ENCODE results near the gene EMP1.

DNA sequence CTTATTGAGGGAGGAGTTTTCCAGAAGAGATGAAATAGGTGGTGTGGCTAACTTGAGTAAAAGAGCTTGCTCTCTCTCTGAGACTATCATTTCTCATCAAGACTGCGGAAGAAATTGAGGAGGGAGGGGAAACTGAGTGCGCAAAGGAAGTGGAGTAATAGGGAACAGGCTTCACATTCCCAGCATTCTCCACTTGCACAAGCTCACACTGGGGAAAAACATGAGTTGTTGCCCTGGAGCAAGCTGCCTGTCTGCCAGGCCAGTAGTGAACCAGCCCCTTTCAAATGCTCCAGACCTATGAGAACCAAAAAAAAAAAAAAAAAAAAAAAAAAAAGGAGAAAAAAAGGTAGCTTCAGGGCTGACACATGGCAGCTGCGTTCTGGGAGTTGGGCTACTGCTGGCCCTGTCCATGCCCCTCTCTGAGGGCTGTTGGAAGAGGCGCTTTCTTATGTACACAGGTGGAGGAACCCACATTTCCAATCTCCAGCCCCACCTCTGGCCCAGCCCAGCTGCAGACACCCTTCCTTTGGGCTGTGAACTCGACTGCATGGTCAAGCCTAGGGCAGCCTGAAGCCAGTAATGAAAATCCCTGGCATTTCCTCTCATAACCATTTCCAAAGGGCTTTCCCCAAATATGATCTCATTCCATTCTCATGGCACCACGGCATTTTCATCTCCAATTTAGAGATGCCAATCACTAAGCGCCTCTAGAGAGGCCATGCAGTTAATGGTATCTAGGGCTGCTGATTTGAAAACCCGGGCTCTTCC lies 32.5 kb upstream of the EMP1 start:
- TF ChIP-seq, protein P1, sequence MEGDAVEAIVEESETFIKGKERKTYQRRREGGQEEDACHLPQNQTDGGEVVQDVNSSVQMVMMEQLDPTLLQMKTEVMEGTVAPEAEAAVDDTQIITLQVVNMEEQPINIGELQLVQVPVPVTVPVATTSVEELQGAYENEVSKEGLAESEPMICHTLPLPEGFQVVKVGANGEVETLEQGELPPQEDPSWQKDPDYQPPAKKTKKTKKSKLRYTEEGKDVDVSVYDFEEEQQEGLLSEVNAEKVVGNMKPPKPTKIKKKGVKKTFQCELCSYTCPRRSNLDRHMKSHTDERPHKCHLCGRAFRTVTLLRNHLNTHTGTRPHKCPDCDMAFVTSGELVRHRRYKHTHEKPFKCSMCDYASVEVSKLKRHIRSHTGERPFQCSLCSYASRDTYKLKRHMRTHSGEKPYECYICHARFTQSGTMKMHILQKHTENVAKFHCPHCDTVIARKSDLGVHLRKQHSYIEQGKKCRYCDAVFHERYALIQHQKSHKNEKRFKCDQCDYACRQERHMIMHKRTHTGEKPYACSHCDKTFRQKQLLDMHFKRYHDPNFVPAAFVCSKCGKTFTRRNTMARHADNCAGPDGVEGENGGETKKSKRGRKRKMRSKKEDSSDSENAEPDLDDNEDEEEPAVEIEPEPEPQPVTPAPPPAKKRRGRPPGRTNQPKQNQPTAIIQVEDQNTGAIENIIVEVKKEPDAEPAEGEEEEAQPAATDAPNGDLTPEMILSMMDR (IDR thresholded peaks at IDR 0.05), result no peak
- TF ChIP-seq POLR2AphosphoS5 (IDR thresholded peaks at IDR 0.05), result peak in 1 of 3 donors; percentile 21
- TF ChIP-seq POLR2A (IDR thresholded peaks at IDR 0.05), result no peak
